ENCODE results near the gene AP4B1. TPM values are rescaled to one million over a fixed set of nuclear protein-coding genes. Genes with fewer than 3 reads are reported as not detected.

AP4B1 gene
- total and polyA plus RNA-seq, 9 of the 15 experiments (the other 6 are each of a cell fraction or from before 2014, with no cell fraction given), result 15.8 to 36.5 (median 24.6) TPM

DNA sequence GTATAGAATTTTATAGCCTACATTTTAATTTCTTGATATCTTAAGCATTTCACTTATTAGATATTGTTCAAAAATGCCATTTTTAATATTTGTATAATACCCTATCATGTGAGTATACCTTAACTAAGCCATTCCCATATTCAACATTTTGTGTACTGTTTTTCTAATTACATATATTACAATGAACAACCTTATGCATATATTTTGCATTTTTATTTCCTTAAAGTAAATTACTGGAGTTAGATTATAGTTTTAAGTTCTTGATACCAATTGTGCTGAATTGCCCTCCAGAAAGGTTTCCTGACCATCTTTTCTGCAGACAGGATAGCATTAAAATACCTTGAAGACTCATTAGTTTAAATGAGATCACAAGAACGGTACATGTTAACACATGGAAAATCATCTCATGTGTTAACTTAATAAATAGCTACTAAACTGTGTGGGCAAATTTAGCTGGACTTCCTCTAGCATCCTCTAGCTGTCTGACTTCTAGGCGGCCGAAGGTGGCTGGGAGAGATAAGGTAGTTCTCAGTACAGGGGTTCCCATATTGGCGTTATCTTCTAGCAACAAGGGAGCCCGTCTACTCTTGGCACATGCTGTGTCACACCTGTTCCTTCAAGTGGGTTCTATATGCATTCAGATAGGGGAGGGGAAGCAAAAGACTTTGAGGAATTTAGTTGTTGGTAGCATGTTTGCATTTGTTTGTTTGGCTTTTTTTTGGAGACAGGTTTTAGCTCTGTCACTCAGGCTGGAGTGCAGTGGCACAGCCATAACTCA lies 9.5 kb upstream of the AP4B1 start (continued):
- TF ChIP-seq ZNF184 (CRISPR knock-in tag; IDR thresholded peaks at IDR 0.05) (no peak), HNRNPH1 (optimal IDR thresholded peaks at IDR 0.05; ENCODE audit: low read depth, low read length) (no peak), MTA2 (IDR thresholded peaks at IDR 0.05; ENCODE audit: low read depth) (peak; percentile 99), SP1 (CRISPR knock-in tag; IDR thresholded peaks at IDR 0.05) (peak; percentile 74; the same call in 1 of the 2 replicates), SRSF9 (IDR thresholded peaks at IDR 0.05; ENCODE audit: borderline replicate concordance, low read depth, low read length) (no peak), ZFP36 (IDR thresholded peaks at IDR 0.05; ENCODE audit: low read depth, low read length, partially characterized antibody) (peak; percentile 21), ZFP1 (CRISPR knock-in tag; IDR thresholded peaks at IDR 0.05) (no peak), MCM7 (IDR thresholded peaks at IDR 0.05) (no peak), MTA3 (IDR thresholded peaks at IDR 0.05; ENCODE audit: borderline replicate concordance) (peak; percentile 96; the same call in 1 of the 2 replicates), ZNF282 (CRISPR knock-in tag; IDR thresholded peaks at IDR 0.05) (no peak), HEY1 (CRISPR knock-in tag; IDR thresholded peaks at IDR 0.05; ENCODE audit: borderline replicate concordance) (no peak)
- TF ChIP-seq, protein P1, sequence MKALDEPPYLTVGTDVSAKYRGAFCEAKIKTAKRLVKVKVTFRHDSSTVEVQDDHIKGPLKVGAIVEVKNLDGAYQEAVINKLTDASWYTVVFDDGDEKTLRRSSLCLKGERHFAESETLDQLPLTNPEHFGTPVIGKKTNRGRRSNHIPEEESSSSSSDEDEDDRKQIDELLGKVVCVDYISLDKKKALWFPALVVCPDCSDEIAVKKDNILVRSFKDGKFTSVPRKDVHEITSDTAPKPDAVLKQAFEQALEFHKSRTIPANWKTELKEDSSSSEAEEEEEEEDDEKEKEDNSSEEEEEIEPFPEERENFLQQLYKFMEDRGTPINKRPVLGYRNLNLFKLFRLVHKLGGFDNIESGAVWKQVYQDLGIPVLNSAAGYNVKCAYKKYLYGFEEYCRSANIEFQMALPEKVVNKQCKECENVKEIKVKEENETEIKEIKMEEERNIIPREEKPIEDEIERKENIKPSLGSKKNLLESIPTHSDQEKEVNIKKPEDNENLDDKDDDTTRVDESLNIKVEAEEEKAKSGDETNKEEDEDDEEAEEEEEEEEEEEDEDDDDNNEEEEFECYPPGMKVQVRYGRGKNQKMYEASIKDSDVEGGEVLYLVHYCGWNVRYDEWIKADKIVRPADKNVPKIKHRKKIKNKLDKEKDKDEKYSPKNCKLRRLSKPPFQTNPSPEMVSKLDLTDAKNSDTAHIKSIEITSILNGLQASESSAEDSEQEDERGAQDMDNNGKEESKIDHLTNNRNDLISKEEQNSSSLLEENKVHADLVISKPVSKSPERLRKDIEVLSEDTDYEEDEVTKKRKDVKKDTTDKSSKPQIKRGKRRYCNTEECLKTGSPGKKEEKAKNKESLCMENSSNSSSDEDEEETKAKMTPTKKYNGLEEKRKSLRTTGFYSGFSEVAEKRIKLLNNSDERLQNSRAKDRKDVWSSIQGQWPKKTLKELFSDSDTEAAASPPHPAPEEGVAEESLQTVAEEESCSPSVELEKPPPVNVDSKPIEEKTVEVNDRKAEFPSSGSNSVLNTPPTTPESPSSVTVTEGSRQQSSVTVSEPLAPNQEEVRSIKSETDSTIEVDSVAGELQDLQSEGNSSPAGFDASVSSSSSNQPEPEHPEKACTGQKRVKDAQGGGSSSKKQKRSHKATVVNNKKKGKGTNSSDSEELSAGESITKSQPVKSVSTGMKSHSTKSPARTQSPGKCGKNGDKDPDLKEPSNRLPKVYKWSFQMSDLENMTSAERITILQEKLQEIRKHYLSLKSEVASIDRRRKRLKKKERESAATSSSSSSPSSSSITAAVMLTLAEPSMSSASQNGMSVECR (CRISPR knock-in tag; IDR thresholded peaks at IDR 0.05), result no peak
- TF ChIP-seq, protein P2, sequence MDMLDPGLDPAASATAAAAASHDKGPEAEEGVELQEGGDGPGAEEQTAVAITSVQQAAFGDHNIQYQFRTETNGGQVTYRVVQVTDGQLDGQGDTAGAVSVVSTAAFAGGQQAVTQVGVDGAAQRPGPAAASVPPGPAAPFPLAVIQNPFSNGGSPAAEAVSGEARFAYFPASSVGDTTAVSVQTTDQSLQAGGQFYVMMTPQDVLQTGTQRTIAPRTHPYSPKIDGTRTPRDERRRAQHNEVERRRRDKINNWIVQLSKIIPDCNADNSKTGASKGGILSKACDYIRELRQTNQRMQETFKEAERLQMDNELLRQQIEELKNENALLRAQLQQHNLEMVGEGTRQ (CRISPR knock-in tag; IDR thresholded peaks at IDR 0.05), result no peak
- TF ChIP-seq, protein P3, sequence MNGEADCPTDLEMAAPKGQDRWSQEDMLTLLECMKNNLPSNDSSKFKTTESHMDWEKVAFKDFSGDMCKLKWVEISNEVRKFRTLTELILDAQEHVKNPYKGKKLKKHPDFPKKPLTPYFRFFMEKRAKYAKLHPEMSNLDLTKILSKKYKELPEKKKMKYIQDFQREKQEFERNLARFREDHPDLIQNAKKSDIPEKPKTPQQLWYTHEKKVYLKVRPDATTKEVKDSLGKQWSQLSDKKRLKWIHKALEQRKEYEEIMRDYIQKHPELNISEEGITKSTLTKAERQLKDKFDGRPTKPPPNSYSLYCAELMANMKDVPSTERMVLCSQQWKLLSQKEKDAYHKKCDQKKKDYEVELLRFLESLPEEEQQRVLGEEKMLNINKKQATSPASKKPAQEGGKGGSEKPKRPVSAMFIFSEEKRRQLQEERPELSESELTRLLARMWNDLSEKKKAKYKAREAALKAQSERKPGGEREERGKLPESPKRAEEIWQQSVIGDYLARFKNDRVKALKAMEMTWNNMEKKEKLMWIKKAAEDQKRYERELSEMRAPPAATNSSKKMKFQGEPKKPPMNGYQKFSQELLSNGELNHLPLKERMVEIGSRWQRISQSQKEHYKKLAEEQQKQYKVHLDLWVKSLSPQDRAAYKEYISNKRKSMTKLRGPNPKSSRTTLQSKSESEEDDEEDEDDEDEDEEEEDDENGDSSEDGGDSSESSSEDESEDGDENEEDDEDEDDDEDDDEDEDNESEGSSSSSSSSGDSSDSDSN (IDR thresholded peaks at IDR 0.05; ENCODE audit: borderline replicate concordance in 1 of 2, low read depth in 2 of 2, low read length in 2 of 2), result no peak
- TF ChIP-seq, protein P4, sequence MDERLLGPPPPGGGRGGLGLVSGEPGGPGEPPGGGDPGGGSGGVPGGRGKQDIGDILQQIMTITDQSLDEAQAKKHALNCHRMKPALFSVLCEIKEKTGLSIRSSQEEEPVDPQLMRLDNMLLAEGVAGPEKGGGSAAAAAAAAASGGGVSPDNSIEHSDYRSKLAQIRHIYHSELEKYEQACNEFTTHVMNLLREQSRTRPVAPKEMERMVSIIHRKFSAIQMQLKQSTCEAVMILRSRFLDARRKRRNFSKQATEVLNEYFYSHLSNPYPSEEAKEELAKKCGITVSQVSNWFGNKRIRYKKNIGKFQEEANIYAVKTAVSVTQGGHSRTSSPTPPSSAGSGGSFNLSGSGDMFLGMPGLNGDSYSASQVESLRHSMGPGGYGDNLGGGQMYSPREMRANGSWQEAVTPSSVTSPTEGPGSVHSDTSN (CRISPR knock-in tag; IDR thresholded peaks at IDR 0.05; ENCODE audit: low read depth), result no peak
- TF ChIP-seq, protein P4 (tag; conservative IDR thresholded peaks at IDR 0.05; ENCODE audit: low read depth), result peak; percentile 63

Measured in K562 (cell line).